Neuronal stem cell (in vitro differentiated cells): ENCODE measurements around the gene TTC33.

Source experiments
- DNase-seq: peaks from one replicate; pipeline ENCODE4 v3.0.0-alpha.2; 2013; ENCODE audit warnings: low spot score
- H2AFZ ChIP-seq: one replicate; pipeline ENCODE4 v1.6.1; 2013; ENCODE audit warnings: mild to moderate bottlenecking, low read length, inconsistent platforms
- H2AK5ac ChIP-seq: 2 replicates; pipeline ENCODE4 v1.6.1; 2013; ENCODE audit warnings: low read depth, mild to moderate bottlenecking, inconsistent platforms, low read length, moderate library complexity, mixed read lengths
- H2BK120ac ChIP-seq: 2 replicates; pipeline ENCODE4 v1.6.1; 2013; ENCODE audit warnings: low read depth, mild to moderate bottlenecking, inconsistent platforms, low read length, moderate library complexity, mixed read lengths
- H2BK12ac ChIP-seq: one replicate; pipeline ENCODE4 v1.6.1; 2013; ENCODE audit warnings: low read length, inconsistent platforms
- H2BK15ac ChIP-seq: 2 replicates; pipeline ENCODE4 v1.6.1; 2013; ENCODE audit warnings: mild to moderate bottlenecking, low read length, inconsistent platforms, mixed read lengths
- H2BK5ac ChIP-seq: one replicate; pipeline ENCODE4 v1.6.1; 2013; ENCODE audit warnings: inconsistent platforms, mild to moderate bottlenecking, low read length, moderate library complexity
- H3K14ac ChIP-seq: one replicate; pipeline ENCODE4 v1.6.1; 2013; ENCODE audit warnings: low read length, inconsistent platforms
- H3K18ac ChIP-seq: 2 replicates; pipeline ENCODE4 v1.6.1; 2013; ENCODE audit warnings: low read length, inconsistent platforms
- H3K23ac ChIP-seq: 2 replicates; pipeline ENCODE4 v1.6.1; 2013; ENCODE audit warnings: low read depth, mild to moderate bottlenecking, mixed read lengths, low read length, inconsistent platforms; ENCODE audit not compliant: poor library complexity
- H3K27ac ChIP-seq: replicated peaks from 3 replicates; pipeline ENCODE4 v1.5.1; 2013; ENCODE audit warnings: low read length, inconsistent platforms
- H3K27me3 ChIP-seq, 3 experiments: 2 replicates each; pipeline ENCODE4 v1.6.1; 2013; ENCODE audit warnings: low read length in 3 of 3, mild to moderate bottlenecking in 2 of 3, inconsistent platforms in 1 of 3, low read depth in 1 of 3, mixed read lengths in 1 of 3, moderate library complexity in 1 of 3; ENCODE audit not compliant: control insufficient read depth in 3 of 3, insufficient read depth in 3 of 3
- H3K36me3 ChIP-seq, 2 donors: replicated peaks in 1 of 2; 2 replicates each; pipeline ENCODE4 v1.6.1; 2013; ENCODE audit warnings: low read length in 2 of 2; ENCODE audit not compliant: control insufficient read depth in 2 of 2, insufficient read depth in 2 of 2
- H3K4ac ChIP-seq: 2 replicates; pipeline ENCODE4 v1.6.1; 2013; ENCODE audit warnings: inconsistent platforms, mild to moderate bottlenecking, low read length, moderate library complexity
- H3K4me1 ChIP-seq, 2 donors: 1 replicate in 1 of 2; 2 replicates in 1 of 2; pipeline ENCODE4 v1.6.1; 2013; ENCODE audit warnings: low read length in 2 of 2, low read depth in 1 of 2; ENCODE audit not compliant: control insufficient read depth in 2 of 2, insufficient read depth in 1 of 2
- H3K4me2 ChIP-seq: one replicate; pipeline ENCODE4 v1.6.1; 2013; ENCODE audit warnings: mild to moderate bottlenecking, low read length, inconsistent platforms; ENCODE audit not compliant: insufficient read depth, poor library complexity, severe bottlenecking
- H3K4me3 ChIP-seq, 2 donors: 2 replicates each; pipeline ENCODE4 v1.5.1; 2013; ENCODE audit warnings: low read length in 2 of 2, mild to moderate bottlenecking in 2 of 2, inconsistent platforms in 1 of 2, moderate library complexity in 1 of 2
- H3K79me1 ChIP-seq: one replicate; pipeline ENCODE4 v1.6.1; 2013; ENCODE audit warnings: low read depth, mild to moderate bottlenecking, inconsistent platforms, low read length, moderate library complexity
- H3K9ac ChIP-seq: one replicate; pipeline ENCODE4 v1.6.1; 2013; ENCODE audit warnings: mild to moderate bottlenecking, low read depth, low read length, inconsistent platforms; ENCODE audit not compliant: poor library complexity
- H3K9me3 ChIP-seq, 2 donors: replicated peaks in 1 of 2; 2 replicates each; pipeline versions ENCODE3 to v1.6.1; 2013; ENCODE audit warnings: low read length in 2 of 2, mild to moderate bottlenecking in 2 of 2, inconsistent platforms in 1 of 2, low read depth in 1 of 2, mixed read lengths in 1 of 2, moderate library complexity in 1 of 2; ENCODE audit not compliant: control insufficient read depth in 2 of 2, insufficient read depth in 1 of 2
- H4K8ac ChIP-seq: one replicate; pipeline ENCODE4 v1.6.1; 2013; ENCODE audit warnings: low read depth, mild to moderate bottlenecking, inconsistent platforms, low read length, moderate library complexity
- H4K91ac ChIP-seq: one replicate; pipeline ENCODE4 v1.6.1; 2013; ENCODE audit warnings: low read length, low read depth, mild to moderate bottlenecking, inconsistent platforms; ENCODE audit not compliant: poor library complexity
- WGBS, 2 donors: extraction: QIAGEN DNeasy Blood & Tissue Kit; methylation state at CpG; one replicate each; pipeline ENCODE4 v1.1.7; 2013; ENCODE audit warnings: missing lambda C conversion rate in 2 of 2, mixed read lengths in 1 of 2; ENCODE audit not compliant: insufficient read length in 2 of 2, insufficient replicate concordance in 1 of 2; ENCODE audit errors: extremely low coverage in 2 of 2; 5-methylcytosine and 5-hydroxymethylcytosine counted together

Gene TTC33

DNA sequence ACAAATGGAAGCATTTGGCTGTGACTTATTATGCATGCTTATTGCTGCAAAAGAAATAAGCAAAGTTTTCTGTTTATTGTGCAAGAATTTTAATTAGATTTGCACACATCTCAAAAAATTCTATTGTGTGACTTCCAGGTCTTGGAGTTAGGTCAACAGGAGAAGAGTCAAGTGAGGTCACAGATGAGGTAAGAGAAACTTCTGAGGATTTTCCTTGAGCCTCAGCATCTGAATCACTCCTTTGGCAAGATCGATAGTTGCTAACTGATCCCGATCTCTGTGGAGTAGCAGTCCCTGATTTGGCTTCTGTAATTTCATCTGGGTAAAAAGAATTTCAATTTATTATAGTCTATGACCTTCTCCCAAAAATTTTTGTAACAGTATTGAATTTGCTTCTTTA, 6.9 kb upstream of the TTC33 start:
- Histone ChIP-seq H3K23ac (no peak overlapping the region), H2AK5ac (no peak overlapping the region), H2AFZ (no peak overlapping the region), H3K36me3 (peaks cover 6 to 84% of the 10 kb centered on the region in 2 donors), H3K4ac (no peak overlapping the region), H2BK5ac (no peak overlapping the region), H2BK120ac (no peak overlapping the region), H3K79me1 (no peaks in the 10 kb centered on the region), H3K4me1 (no peaks in the 10 kb centered on the region), H2BK15ac (no peak overlapping the region), H2BK12ac (no peak overlapping the region), H3K4me2 (no peak overlapping the region), H4K8ac (no peak overlapping the region), H4K91ac (no peak overlapping the region), H3K27me3 (no peaks in the 10 kb centered on the region), H3K9ac (no peak overlapping the region), H3K14ac (no peak overlapping the region), H3K4me3 (no peak overlapping the region), H3K18ac (no peak overlapping the region), H3K9me3 (no peaks in the 10 kb centered on the region), H3K27ac (no peak overlapping the region)
- DNase-seq, result no peak
- WGBS, 2 donors, result no CpG with 5 or more reads among the region's 2 CpGs

DNA sequence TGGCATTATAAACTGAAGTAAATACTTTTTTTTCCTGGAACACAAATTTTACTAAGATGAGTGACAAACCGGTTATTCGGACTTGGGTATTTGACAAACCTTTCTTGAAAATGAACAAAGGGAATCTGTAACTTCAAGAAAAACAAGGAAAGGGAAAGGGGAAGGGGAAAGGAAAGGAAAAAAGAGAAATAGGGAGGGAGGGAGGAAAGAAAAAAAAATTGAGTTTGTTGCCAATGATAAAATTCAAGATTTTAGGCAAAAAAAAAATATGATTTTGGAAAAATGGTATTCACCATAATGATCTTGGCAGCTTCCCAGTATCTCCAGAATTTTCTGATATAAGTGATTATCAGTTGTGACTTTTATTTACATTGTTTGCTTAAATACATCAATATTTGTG, 1.6 kb upstream of the TTC33 start:
- H3K4me1 ChIP-seq, result peaks cover 0 to 2% of the 10 kb centered on the region in 2 donors
- no peak overlapping the region for H2BK5ac ChIP-seq
- H3K18ac ChIP-seq, result no peak overlapping the region
- H3K4me3 ChIP-seq, result no peak overlapping the region
- H3K14ac ChIP-seq, result no peak overlapping the region
- H2AFZ ChIP-seq, result no peak overlapping the region
- H3K9ac ChIP-seq, result no peak overlapping the region
- H2BK12ac ChIP-seq, result no peak overlapping the region
- no peak overlapping the region for H4K91ac ChIP-seq
- peaks cover 2 to 3% of the 10 kb centered on the region in 2 donors for H3K9me3 ChIP-seq
- no peak for DNase-seq
- no peak overlapping the region for H3K27ac ChIP-seq
- H3K4me2 ChIP-seq, result no peak overlapping the region
- H3K23ac ChIP-seq, result no peak overlapping the region
- no peak overlapping the region for H3K4ac ChIP-seq
- H2BK120ac ChIP-seq, result no peak overlapping the region
- H2AK5ac ChIP-seq, result no peak overlapping the region
- H3K79me1 ChIP-seq, result peaks cover 5% of the 10 kb centered on the region
- no peak overlapping the region for H2BK15ac ChIP-seq
- H3K27me3 ChIP-seq, result no peaks in the 10 kb centered on the region
- no peak overlapping the region for H4K8ac ChIP-seq
- WGBS, 2 donors, result no CpG with 5 or more reads among the region's 2 CpGs
- peaks cover 3 to 44% of the 10 kb centered on the region in 2 donors for H3K36me3 ChIP-seq

DNA sequence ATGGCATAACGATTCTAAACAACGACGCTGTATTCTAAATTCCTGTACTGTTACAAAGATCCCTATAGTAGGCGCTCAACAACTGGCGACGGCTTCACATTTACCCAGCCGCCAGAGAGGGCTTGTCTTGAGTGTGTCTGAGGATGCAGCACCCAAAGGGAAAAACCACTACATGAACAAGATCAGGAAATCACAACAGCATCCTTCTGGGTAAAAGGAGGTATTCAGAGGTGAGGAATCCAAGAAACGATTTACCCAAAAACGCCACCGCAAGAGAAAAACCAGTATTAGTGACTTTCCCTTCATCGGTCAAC, 711 bp downstream of the TTC33 start:
- H3K9ac ChIP-seq, result no peak overlapping the region
- H4K8ac ChIP-seq, result no peak overlapping the region
- H3K4ac ChIP-seq, result no peak overlapping the region
- H2AFZ ChIP-seq, result peak overlapping the region; percentile 96
- H3K27me3 ChIP-seq, result no peaks in the 10 kb centered on the region
- peaks cover 5% of the 10 kb centered on the region for H3K79me1 ChIP-seq
- no peak overlapping the region for H2BK12ac ChIP-seq
- no peak overlapping the region for H2BK120ac ChIP-seq
- peak overlapping the region; percentile 96 for H3K18ac ChIP-seq
- no peak overlapping the region for H3K23ac ChIP-seq
- H3K4me3 ChIP-seq, result peak overlapping the region; percentile 91 to 98
- no peak overlapping the region for H3K14ac ChIP-seq
- no CpG with 5 or more reads among the region's 11 CpGs for WGBS, 2 donors
- peaks cover 3 to 21% of the 10 kb centered on the region in 2 donors for H3K36me3 ChIP-seq
- no peak overlapping the region for H2BK5ac ChIP-seq
- peak; percentile 58 for DNase-seq
- no peak overlapping the region for H3K27ac ChIP-seq
- peaks cover 2 to 8% of the 10 kb centered on the region in 2 donors for H3K9me3 ChIP-seq
- H4K91ac ChIP-seq, result no peak overlapping the region
- H3K4me2 ChIP-seq, result peak overlapping the region; percentile 49
- H2BK15ac ChIP-seq, result no peak overlapping the region
- peaks cover 0 to 2% of the 10 kb centered on the region in 2 donors for H3K4me1 ChIP-seq
- H2AK5ac ChIP-seq, result peak overlapping the region; percentile 52

DNA sequence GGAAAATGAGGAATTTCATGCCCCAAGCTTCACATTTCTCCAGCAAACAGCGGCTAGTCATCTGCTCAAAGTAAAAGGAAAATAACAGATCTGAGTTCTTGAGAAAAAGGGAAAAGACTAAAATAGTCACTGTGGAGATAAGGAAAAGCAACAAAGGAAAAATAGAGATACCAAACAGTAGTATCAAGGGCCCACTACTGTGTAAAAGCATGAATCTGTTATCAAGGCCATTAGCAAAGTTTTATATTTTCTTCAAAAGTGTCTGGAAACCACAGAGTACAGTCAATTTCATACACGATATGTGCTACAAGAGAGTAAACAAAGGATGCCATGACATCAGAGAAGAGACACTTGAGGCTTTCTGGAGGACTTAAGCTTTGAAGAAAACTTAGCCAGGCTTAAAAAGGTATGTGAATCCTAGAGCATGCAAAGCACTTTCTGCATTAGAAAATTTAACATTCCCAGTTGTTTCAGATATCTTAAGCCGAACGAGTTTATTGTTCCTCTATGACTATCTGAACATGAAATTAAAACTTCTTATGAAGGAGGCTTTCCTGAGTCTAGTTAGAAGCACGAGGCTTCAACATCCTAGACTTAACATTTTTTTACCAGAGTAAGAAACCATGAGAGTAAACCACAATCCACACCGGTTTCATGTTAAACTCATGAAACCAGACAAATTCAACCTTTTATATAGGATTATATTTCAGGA, 1.2 kb downstream of the TTC33 start:
- H2AK5ac ChIP-seq, result no peak overlapping the region
- H3K14ac ChIP-seq, result no peak overlapping the region
- no peak overlapping the region for H3K18ac ChIP-seq
- no peak for DNase-seq
- H3K9ac ChIP-seq, result no peak overlapping the region
- peaks cover 5% of the 10 kb centered on the region for H3K79me1 ChIP-seq
- peak overlapping the region; percentile 28 for H3K4me2 ChIP-seq
- H3K27ac ChIP-seq, result no peak overlapping the region
- H2BK15ac ChIP-seq, result no peak overlapping the region
- peaks cover 3 to 16% of the 10 kb centered on the region in 2 donors for H3K36me3 ChIP-seq
- H3K4ac ChIP-seq, result no peak overlapping the region
- no peak overlapping the region for H2BK5ac ChIP-seq
- WGBS, 2 donors, result no CpG with 5 or more reads among the region's 6 CpGs
- no peak overlapping the region for H3K23ac ChIP-seq
- H2AFZ ChIP-seq, result peak overlapping the region; percentile 96
- peak overlapping the region in 1 of 2 donors; percentile 98 for H3K4me3 ChIP-seq
- H3K4me1 ChIP-seq, result peaks cover 0 to 2% of the 10 kb centered on the region in 2 donors
- H3K9me3 ChIP-seq, result peaks cover 2 to 9% of the 10 kb centered on the region in 2 donors
- H4K8ac ChIP-seq, result no peak overlapping the region
- no peak overlapping the region for H4K91ac ChIP-seq
- no peak overlapping the region for H2BK120ac ChIP-seq
- no peak overlapping the region for H2BK12ac ChIP-seq
- H3K27me3 ChIP-seq, result no peaks in the 10 kb centered on the region
